ENCODE results near the gene SIK3.

GRCh38 chr11:116794851-116795250 is 303.4 kb downstream of the SIK3 start:
- no peak for TF ChIP-seq CTCF (IDR thresholded peaks at IDR 0.05; ENCODE audit: borderline replicate concordance, extremely low read depth, low read length, poor library complexity, severe bottlenecking)
- no peak for TF ChIP-seq EZH2 (IDR thresholded peaks at IDR 0.05; ENCODE audit: borderline replicate concordance, low read depth, low read length, severe bottlenecking)
